ENCODE data around the gene FDXACB1. TPM values are rescaled to one million over a fixed set of nuclear protein-coding genes. Genes with fewer than 3 reads are reported as not detected.
A peak's percentile ranks its signal among the peaks of the same experiment; 100 is the strongest.

FDXACB1 gene
- total and polyA plus RNA-seq, 2 donors (not counting 3 experiments of a cell fraction or from before 2014, with no cell fraction given), result 1.1 to 1.4 TPM

- H3K9me1 ChIP-seq (replicated peaks; ENCODE audit: control insufficient read depth, extremely low read depth, insufficient read depth, low read length), result no peaks in the 10 kb centered on the region
- ChIA-PET CTCF (interaction anchor here (1.1 to 2.9 kb wide), 5 partner anchors 11 to 100 kb away, joined by 3 to 22 read pairs (median 8); partner anchors contain the start of gene ALG9), POLR2A (no interaction called here)
- peaks cover 21% of the 10 kb centered on the region for H3K4me1 ChIP-seq (ENCODE audit: control insufficient read depth, extremely low read depth, insufficient read depth, low read length)
- H3K4me3 ChIP-seq (replicated peaks in 1 of 3; ENCODE audit: insufficient read depth in 1 of 3, low read depth in 1 of 3, low read length in 3 of 3), result no peak overlapping the region
- no peaks in the 10 kb centered on the region for H3K9me3 ChIP-seq (replicated peaks; ENCODE audit: control insufficient read depth, insufficient read depth, low read length)
- no peak overlapping the region for H3K27ac ChIP-seq (ENCODE audit: insufficient read depth, low read depth, low read length)
- TF ChIP-seq FOS (IDR thresholded peaks at IDR 0.05; ENCODE audit: borderline replicate concordance, insufficient read depth, low read length) (no peak), POLR2AphosphoS5 (IDR thresholded peaks at IDR 0.05; ENCODE audit: insufficient read depth, low read depth, low read length) (no peak), JUN (IDR thresholded peaks at IDR 0.05; ENCODE audit: borderline replicate concordance, insufficient read depth, insufficient read length, low read depth) (no peak), POLR2A (IDR thresholded peaks at IDR 0.05; ENCODE audit: low read depth, low read length) (no peak), MYC (IDR thresholded peaks at IDR 0.05; ENCODE audit: low read depth, low read length) (no peak), EZH2 (IDR thresholded peaks at IDR 0.05; ENCODE audit: borderline replicate concordance, low read depth, low read length, severe bottlenecking) (no peak), MAX (IDR thresholded peaks at IDR 0.05; ENCODE audit: insufficient read depth, insufficient read length) (no peak), CTCF (IDR thresholded peaks at IDR 0.05; ENCODE audit: extremely low read depth in 1 of 2, insufficient read depth in 1 of 2, low read depth in 1 of 2, low read length in 2 of 2) (no peak), GATA2 (IDR thresholded peaks at IDR 0.05; ENCODE audit: insufficient read depth, insufficient read length, low read depth, low read length) (no peak)
- no peaks in the 10 kb centered on the region for H3K79me2 ChIP-seq (ENCODE audit: control insufficient read depth, insufficient read depth, low read length)
- no peaks in the 10 kb centered on the region for H3K27me3 ChIP-seq (ENCODE audit: control insufficient read depth in 2 of 2, insufficient read depth in 2 of 2, low read length in 2 of 2)
- dilution Hi-C loops (cut with MboI; ENCODE audit: extremely low pct_ligation_motif_present, low sequenced_read_pairs) (no loop called here), intact Hi-C loops (cut with micrococcal nuclease) (no loop called here)
- no peak overlapping the region for H3K4me2 ChIP-seq (ENCODE audit: insufficient read depth, low read length)
- no peak for DNase-seq (ENCODE audit: low read depth, low spot score)
- no peak overlapping the region for H3K9ac ChIP-seq (replicated peaks; ENCODE audit: extremely low read depth, insufficient read depth, low read length)
- H2AFZ ChIP-seq (ENCODE audit: low read depth, low read length), result peak overlapping the region; percentile 50
- H3K36me3 ChIP-seq (ENCODE audit: control insufficient read depth in 2 of 2, extremely low read depth in 1 of 2, insufficient read depth in 2 of 2, low read length in 2 of 2), result no peaks in the 10 kb centered on the region
- no TSS peak for BruUV-seq (replicated peaks)
- no peak for FAIRE-seq
- no peaks in the 10 kb centered on the region for H4K20me1 ChIP-seq (replicated peaks; ENCODE audit: control insufficient read depth, extremely low read depth, insufficient read depth, low read length)
Measured at GRCh38 chr11:111882202-111882601, 3.2 kb upstream of the FDXACB1 start.

Data from endothelial cell of umbilical vein (primary cell).